Fibroblast of mammary gland (primary cell): ENCODE measurements around the gene STXBP4.
A peak's percentile ranks its signal among the peaks of the same experiment; 100 is the strongest.

Source experiments
- DNase-seq: peaks from one replicate; pipeline ENCODE4 v3.0.0-alpha.2; 2010; ENCODE audit warnings: low read depth
- H3K4me3 ChIP-seq: 2 replicates; pipeline ENCODE4 v1.5.1; 2011; ENCODE audit warnings: low read depth, mild to moderate bottlenecking, low read length, moderate library complexity; ENCODE audit not compliant: control insufficient read depth
- TF ChIP-seq, protein P1 (sequence below): conservative IDR thresholded peaks from 2 replicates; pipeline ENCODE4 v1.5.1; 2011; ENCODE audit warnings: low read depth, low read length, inconsistent platforms; ENCODE audit not compliant: control insufficient read depth, insufficient read depth

Gene STXBP4

DNA sequence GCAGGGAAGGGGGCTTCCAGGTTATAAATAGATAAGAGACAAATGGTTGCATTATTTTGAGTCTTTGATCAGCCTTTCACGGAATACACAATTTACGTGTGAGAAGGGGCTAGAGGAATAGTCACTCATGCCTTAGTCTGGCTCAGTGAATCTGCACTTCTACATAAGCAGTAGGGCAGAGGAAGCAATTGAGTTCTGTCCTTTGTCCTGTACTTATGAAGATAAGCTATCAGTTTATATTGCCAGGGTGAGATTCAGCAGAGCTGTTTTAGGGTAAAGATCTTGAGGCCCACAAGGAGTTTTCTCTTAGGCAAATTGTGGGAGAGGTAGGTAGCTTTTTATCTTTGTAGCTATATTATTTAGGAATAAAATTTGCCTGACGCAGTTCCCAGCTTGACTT lies 34.6 kb upstream of the STXBP4 start:
- H3K4me3 ChIP-seq = no peak overlapping the region
- no peak for DNase-seq
- TF ChIP-seq, protein P1, sequence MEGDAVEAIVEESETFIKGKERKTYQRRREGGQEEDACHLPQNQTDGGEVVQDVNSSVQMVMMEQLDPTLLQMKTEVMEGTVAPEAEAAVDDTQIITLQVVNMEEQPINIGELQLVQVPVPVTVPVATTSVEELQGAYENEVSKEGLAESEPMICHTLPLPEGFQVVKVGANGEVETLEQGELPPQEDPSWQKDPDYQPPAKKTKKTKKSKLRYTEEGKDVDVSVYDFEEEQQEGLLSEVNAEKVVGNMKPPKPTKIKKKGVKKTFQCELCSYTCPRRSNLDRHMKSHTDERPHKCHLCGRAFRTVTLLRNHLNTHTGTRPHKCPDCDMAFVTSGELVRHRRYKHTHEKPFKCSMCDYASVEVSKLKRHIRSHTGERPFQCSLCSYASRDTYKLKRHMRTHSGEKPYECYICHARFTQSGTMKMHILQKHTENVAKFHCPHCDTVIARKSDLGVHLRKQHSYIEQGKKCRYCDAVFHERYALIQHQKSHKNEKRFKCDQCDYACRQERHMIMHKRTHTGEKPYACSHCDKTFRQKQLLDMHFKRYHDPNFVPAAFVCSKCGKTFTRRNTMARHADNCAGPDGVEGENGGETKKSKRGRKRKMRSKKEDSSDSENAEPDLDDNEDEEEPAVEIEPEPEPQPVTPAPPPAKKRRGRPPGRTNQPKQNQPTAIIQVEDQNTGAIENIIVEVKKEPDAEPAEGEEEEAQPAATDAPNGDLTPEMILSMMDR = no peak

DNA sequence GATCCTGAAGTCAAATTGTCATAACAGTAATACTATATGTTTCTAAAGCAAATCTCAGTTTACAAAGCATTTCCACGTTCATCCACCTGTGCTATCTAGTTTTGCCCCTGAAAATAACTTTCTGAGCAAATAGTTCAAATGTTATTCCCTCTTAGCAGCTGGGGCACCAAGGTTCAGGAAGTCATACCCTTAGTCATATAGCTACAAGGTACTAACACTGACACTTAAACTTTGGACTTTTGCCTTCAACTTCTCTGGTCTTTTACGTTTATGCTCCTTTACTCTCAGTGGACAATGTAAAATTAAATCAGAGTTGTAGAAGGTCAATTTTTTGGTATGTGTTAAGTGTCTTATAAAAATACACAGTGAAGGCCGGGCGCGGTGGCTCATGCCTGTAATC lies 33.1 kb upstream of the STXBP4 start:
- H3K4me3 ChIP-seq = no peak overlapping the region
- DNase-seq = no peak
- TF ChIP-seq, protein P1 = no peak

- no peak for DNase-seq
- TF ChIP-seq, protein P1 = no peak
These were observed 31.5 kb upstream of the STXBP4 start for GRCh38 chr17:54937018-54937417.

GRCh38 chr17:54937426-54937825 lies 31.1 kb upstream of the STXBP4 start:
- no peak for DNase-seq
- TF ChIP-seq, protein P1 = no peak
- no peak overlapping the region for H3K4me3 ChIP-seq

More at GRCh38 chr17:54937018-54937417, 31.5 kb upstream of the STXBP4 start:
- H3K4me3 ChIP-seq = no peak overlapping the region

DNA sequence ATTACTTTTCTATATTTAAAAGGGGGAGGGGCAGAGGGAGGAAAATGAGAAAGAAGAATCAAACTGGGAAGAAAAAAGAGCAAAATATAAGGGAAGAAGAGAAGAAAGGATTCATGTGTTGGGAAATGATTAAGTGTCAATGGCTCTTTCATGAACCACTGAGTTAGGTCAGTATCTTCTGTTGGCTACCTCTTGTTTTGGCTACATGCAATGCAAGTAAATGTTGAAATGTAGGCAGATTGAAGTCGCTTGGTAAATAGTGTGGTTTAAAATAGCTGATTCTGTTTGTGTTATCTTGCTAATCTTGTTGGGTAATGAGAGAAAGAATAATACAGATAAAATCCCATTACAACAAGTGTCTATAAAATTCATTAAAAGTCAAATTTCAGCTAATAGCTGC lies 27.3 kb upstream of the STXBP4 start:
- DNase-seq = no peak
- TF ChIP-seq, protein P1 = no peak
- no peak overlapping the region for H3K4me3 ChIP-seq

DNA sequence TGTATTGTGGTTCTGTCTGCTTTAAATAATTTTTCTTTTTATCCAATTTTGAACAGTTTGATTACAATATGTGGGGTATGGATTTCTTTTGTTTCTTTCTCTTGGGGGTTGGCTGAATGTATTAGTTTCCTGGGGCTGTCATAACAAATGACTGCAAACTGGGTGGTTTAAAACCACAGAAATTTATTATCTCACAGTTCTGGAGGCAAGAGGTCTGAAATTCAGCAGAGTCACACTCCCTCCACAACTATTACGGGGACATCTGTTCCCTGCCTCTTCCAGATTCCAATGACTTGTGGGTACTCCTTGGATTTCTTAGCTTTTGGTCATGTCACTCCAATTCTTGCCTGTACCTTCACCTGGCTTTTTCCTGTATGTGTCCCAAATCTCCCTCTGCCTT lies 23.8 kb upstream of the STXBP4 start:
- peak; percentile 15 for DNase-seq
- no peak overlapping the region for H3K4me3 ChIP-seq
- TF ChIP-seq, protein P1 = no peak

DNA sequence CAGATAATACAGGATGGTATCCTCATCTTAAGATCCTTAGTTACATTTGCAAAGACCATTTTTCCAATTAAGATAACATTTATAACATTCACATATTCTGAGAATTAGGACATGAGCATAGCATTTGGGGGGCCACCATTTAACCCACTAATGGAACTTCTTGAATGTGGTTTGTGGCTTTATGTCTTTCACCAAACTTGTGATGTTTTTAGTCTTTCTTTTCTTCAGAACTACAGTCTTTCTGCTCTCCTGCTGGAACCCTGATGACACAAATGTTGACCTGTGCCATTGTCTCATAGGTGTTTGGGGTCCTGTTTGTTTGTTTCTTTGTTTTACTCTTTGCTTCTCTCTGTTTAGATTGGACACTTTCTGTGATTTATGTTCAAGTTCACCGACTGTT lies 23.3 kb upstream of the STXBP4 start:
- no peak overlapping the region for H3K4me3 ChIP-seq
- no peak for DNase-seq
- TF ChIP-seq, protein P1 = no peak
